ENCODE results near the gene FCGR1A.
"Not testable (repeated sequence)": the region's sequence is repeated elsewhere in the genome, so short reads cannot be mapped to it uniquely, and the experiment has no call there.

Gene FCGR1A

DNA sequence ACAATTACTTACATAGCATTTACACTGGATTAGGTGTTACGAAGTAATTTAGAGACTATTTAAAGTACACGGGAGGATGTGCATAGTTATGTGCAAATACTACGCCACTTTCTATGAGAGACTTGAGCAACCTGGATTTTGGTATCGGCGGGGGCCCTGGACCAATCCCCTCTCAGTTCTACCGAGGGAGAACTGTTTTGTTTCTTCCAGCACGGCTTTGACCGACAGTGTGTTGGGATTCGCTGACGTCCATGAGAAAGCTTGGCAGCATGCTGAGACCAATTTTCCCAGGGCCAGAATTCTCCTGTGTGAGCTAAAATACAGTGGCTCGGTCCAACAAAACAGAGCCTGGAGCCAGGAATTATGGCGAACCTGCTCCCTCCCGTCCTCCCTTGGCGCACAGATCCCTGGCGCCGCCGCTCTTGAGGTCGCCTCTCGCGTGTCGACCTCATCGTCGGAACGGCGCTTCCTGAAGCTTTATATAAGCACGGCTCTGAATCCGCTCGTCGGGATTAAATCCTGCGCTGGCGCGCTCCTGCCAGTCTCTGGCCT, 49.3 kb downstream of the FCGR1A start:
- in situ Hi-C loops (cut with HindIII; ENCODE audit: low sequenced_read_pairs): not testable (repeated sequence)

DNA sequence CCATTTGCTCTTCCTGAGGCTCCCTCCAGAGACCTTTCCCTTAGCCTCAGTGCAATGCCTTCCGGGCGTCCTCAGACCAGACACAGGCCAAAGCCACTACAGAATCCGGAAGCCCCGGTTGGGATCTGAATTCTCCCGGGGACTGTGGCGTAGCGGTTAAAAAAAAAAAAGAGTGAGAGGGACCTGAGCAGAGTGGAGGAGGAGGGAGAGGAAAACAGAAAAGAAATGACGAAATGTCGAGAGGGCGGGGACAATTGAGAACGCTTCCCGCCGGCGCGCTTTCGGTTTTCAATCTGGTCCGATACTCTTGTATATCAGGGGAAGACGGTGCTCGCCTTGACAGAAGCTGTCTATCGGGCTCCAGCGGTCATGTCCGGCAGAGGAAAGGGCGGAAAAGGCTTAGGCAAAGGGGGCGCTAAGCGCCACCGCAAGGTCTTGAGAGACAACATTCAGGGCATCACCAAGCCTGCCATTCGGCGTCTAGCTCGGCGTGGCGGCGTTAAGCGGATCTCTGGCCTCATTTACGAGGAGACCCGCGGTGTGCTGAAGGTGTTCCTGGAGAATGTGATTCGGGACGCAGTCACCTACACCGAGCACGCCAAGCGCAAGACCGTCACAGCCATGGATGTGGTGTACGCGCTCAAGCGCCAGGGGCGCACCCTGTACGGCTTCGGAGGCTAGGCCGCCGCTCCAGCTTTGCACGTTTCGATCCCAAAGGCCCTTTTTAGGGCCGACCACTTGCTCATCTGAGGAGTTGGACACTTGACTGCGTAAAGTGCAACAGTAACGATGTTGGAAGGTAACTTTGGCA, 50.0 kb downstream of the FCGR1A start:
- in situ Hi-C loops (cut with HindIII; ENCODE audit: low sequenced_read_pairs): not testable (repeated sequence)

DNA sequence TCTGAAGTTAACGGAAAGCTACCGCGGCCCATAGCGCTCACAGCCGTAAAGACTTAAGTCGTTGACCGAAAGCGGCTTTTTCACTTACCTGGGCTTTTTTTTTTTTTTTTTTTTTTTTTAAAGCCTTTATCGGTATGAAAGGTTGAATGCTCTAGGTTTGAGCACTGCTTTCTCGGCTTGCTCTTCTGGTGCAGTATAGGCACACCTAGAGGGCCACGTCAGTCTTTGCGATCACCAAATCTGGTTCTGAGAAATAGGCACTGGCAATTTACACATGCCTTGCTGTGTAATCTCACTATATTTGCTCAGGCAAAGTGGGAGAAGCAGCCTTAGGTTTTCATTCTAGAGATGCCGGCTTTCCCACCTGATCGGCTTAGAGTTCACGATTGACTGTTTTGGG, 50.6 kb downstream of the FCGR1A start:
- in situ Hi-C loops (cut with HindIII; ENCODE audit: low sequenced_read_pairs): not testable (repeated sequence)

DNA sequence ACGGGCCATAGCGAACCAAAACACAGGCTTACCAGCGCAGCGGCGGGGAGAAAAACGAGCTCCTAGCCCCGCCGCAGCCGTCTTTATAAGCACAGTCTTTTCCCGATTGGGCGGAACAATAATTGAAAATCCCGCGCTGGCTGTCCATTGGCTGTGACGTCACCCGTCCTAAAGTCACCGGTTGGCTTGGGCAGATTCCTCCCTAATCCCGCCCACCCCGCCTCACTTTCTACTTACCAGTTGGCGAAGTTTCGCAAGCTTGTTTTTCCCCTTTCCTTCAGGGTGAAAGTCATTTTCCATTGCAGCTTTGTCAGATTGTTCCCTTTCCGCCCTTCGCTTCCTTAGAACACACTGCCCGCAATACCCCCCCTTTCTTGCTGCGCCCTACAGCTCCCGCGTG, 58.7 kb downstream of the FCGR1A start:
- in situ Hi-C loops (cut with HindIII; ENCODE audit: low sequenced_read_pairs): not testable (repeated sequence)

Data from DLD1 (cell line).